Suprapubic skin (tissue), 3 donors: ENCODE results near the gene ABCA4.

Source experiments
- EP300 ChIP-seq: sonication (generic); formaldehyde crosslinking; IDR thresholded peaks from one replicate; pipeline ENCODE4 v1.6.1; 2017; ENCODE audit warnings: antibody characterized with exemption
- TF ChIP-seq, protein P1 (sequence below), 2 donors: fragments of 200-600 bp in 1 of 2; fragments of 450-650 bp in 1 of 2; sonication (generic) in 1 of 2; IDR thresholded peaks; one replicate each; pipeline ENCODE4 v1.5.1; 2016 to 2019; ENCODE audit warnings: antibody characterized with exemption in 2 of 2, mild to moderate bottlenecking in 1 of 2, moderate library complexity in 1 of 2

DNA sequence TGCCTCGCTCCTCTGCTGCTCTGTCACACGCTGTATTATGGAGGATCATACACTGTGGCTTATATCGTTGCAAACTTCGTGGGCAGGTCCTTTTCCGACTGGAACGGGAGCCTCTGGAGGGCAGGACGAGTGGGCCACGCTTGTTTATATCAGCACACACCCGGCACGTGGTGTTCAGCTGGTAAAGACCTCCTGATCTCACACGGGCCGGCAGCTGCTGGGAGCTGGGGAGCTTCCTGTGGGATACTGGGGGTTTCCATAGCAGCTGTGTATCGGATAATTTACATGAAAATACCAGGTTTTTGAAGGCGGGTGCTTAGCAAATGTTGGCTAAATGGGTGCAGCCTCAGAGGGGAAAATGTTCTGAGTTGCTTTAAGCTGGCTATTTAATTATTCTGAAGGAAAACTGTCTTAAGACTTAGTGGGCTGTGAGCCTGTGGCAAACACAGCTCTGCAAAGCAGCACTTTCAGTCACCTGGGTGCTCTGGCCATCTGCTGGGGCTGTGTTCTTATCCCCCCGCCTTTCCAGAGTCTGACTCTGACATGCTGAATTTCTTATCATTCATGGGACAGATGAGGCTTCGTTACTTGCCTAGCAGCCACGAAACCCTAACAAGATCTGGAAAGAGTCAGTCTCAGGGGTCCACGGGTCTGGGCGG is 108.1 kb downstream of the ABCA4 start:
- TF ChIP-seq, protein P1, sequence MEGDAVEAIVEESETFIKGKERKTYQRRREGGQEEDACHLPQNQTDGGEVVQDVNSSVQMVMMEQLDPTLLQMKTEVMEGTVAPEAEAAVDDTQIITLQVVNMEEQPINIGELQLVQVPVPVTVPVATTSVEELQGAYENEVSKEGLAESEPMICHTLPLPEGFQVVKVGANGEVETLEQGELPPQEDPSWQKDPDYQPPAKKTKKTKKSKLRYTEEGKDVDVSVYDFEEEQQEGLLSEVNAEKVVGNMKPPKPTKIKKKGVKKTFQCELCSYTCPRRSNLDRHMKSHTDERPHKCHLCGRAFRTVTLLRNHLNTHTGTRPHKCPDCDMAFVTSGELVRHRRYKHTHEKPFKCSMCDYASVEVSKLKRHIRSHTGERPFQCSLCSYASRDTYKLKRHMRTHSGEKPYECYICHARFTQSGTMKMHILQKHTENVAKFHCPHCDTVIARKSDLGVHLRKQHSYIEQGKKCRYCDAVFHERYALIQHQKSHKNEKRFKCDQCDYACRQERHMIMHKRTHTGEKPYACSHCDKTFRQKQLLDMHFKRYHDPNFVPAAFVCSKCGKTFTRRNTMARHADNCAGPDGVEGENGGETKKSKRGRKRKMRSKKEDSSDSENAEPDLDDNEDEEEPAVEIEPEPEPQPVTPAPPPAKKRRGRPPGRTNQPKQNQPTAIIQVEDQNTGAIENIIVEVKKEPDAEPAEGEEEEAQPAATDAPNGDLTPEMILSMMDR (IDR thresholded peaks at IDR 0.05), result no peak
- no peak for TF ChIP-seq EP300
